NCI-H2227 (cell line): ENCODE results near the gene RIT2.
A peak's percentile ranks its signal among the peaks of the same experiment; 100 is the strongest.

Experiments used
- DNase-seq: peaks from one replicate; lab custom pipeline; 2025; ENCODE audit not compliant: unreplicated experiment; lab: John Stamatoyannopoulos, UW

The RIT2 gene

GRCh38 chr18:43115076-43115921 is at the start of gene RIT2:
Gene RIT2 (minus strand): TSS chr18:43115685.
- peak; percentile 72 for DNase-seq

GRCh38 chr18:43161528-43161927 is 46.0 kb upstream of the RIT2 start:
- no peak for DNase-seq

GRCh38 chr18:43160509-43160908 is 45.0 kb upstream of the RIT2 start:
- DNase-seq = no peak

- DNase-seq = no peak
Observed at GRCh38 chr18:43159926-43160325, 44.4 kb upstream of the RIT2 start.

- DNase-seq = peak; percentile 35
Observed at GRCh38 chr18:43159086-43159770, 43.7 kb upstream of the RIT2 start.

GRCh38 chr18:43158381-43158780 is 42.9 kb upstream of the RIT2 start:
- DNase-seq = no peak

GRCh38 chr18:43155842-43156241 is 40.4 kb upstream of the RIT2 start:
- DNase-seq = no peak

- DNase-seq = no peak
Observed at GRCh38 chr18:43148231-43148630, 32.7 kb upstream of the RIT2 start.

- no peak for DNase-seq
Observed at GRCh38 chr18:43141208-43141607, 25.7 kb upstream of the RIT2 start.

- no peak for DNase-seq
Observed at GRCh38 chr18:43139288-43139946, 23.9 kb upstream of the RIT2 start.

GRCh38 chr18:43134876-43135275 is 19.4 kb upstream of the RIT2 start:
- no peak for DNase-seq

- DNase-seq = no peak
Observed at GRCh38 chr18:43130716-43131260, 15.3 kb upstream of the RIT2 start.

- DNase-seq = peak; percentile 14
Observed at GRCh38 chr18:43129946-43130524, 14.6 kb upstream of the RIT2 start.

GRCh38 chr18:43125471-43125870 is 10.0 kb upstream of the RIT2 start:
- no peak for DNase-seq

GRCh38 chr18:43122955-43123354 is 7.5 kb upstream of the RIT2 start:
- no peak for DNase-seq

- no peak for DNase-seq
Observed at GRCh38 chr18:43116699-43117294, 1.3 kb upstream of the RIT2 start.

GRCh38 chr18:43113220-43113895 is 2.1 kb downstream of the RIT2 start:
- peak; percentile 10 for DNase-seq

GRCh38 chr18:43108882-43109281 is 6.6 kb downstream of the RIT2 start:
- DNase-seq = no peak

GRCh38 chr18:43108469-43108868 is 7.0 kb downstream of the RIT2 start:
- peak; percentile 10 for DNase-seq

- DNase-seq = no peak
Observed at GRCh38 chr18:43093646-43094045, 21.8 kb downstream of the RIT2 start.
